ENCODE results near the gene MAN1C1.
"Not testable (repeated sequence)": the region's sequence is repeated elsewhere in the genome, so short reads cannot be mapped to it uniquely, and the experiment has no call there.

MAN1C1 gene

GRCh38 chr1:25583519-25584370 lies 32.8 kb upstream of the MAN1C1 start:
- Histone ChIP-seq H3K27ac (ENCODE audit: low read depth, low read length) (no peak overlapping the region), H3K4me1 (ENCODE audit: control insufficient read depth in 5 of 5, insufficient read depth in 5 of 5, low read length in 5 of 5) (no peaks in the 10 kb centered on the region), H3K9ac (ENCODE audit: low read length in 5 of 5) (no peak overlapping the region), H3K4me3 (ENCODE audit: low read depth in 1 of 5, low read length in 5 of 5) (no peak overlapping the region), H3K9me3 (ENCODE audit: control insufficient read depth in 5 of 5, low read length in 5 of 5) (peaks cover 0 to 4% (median 0%) of the 10 kb centered on the region in 5 donors), H3K36me3 (ENCODE audit: control insufficient read depth in 5 of 5, insufficient read depth in 5 of 5, low read length in 5 of 5) (no peaks in the 10 kb centered on the region), H3K27me3 (ENCODE audit: control insufficient read depth in 5 of 5, insufficient read depth in 4 of 5, low read length in 5 of 5) (peaks cover 0 to 2% (median 0%) of the 10 kb centered on the region in 5 donors)

- no peak overlapping the region for H3K4me3 ChIP-seq (ENCODE audit: low read depth in 1 of 5, low read length in 5 of 5)
- no peaks in the 10 kb centered on the region for H3K36me3 ChIP-seq (ENCODE audit: control insufficient read depth in 5 of 5, insufficient read depth in 5 of 5, low read length in 5 of 5)
- no peak overlapping the region for H3K27ac ChIP-seq (ENCODE audit: low read depth, low read length)
- peaks cover 5 to 11% (median 8%) of the 10 kb centered on the region in 5 donors for H3K4me1 ChIP-seq (ENCODE audit: control insufficient read depth in 5 of 5, insufficient read depth in 5 of 5, low read length in 5 of 5)
- no peak overlapping the region for H3K9ac ChIP-seq (ENCODE audit: low read length in 5 of 5)
- peaks cover 0 to 4% (median 0%) of the 10 kb centered on the region in 5 donors for H3K9me3 ChIP-seq (ENCODE audit: control insufficient read depth in 5 of 5, low read length in 5 of 5)
- H3K27me3 ChIP-seq (ENCODE audit: control insufficient read depth in 5 of 5, insufficient read depth in 4 of 5, low read length in 5 of 5): peaks cover 0 to 2% (median 0%) of the 10 kb centered on the region in 5 donors
These were observed 30.4 kb upstream of the MAN1C1 start for GRCh38 chr1:25586181-25586588.

- H3K36me3 ChIP-seq (ENCODE audit: control insufficient read depth in 5 of 5, insufficient read depth in 5 of 5, low read length in 5 of 5): no peaks in the 10 kb centered on the region
- H3K9me3 ChIP-seq (ENCODE audit: control insufficient read depth in 5 of 5, low read length in 5 of 5): peaks cover 0 to 4% (median 0%) of the 10 kb centered on the region in 5 donors
- no peak overlapping the region for H3K9ac ChIP-seq (ENCODE audit: low read length in 5 of 5)
- peaks cover 5 to 11% (median 8%) of the 10 kb centered on the region in 5 donors for H3K4me1 ChIP-seq (ENCODE audit: control insufficient read depth in 5 of 5, insufficient read depth in 5 of 5, low read length in 5 of 5)
- no peak overlapping the region for H3K4me3 ChIP-seq (ENCODE audit: low read depth in 1 of 5, low read length in 5 of 5)
- no peak overlapping the region for H3K27ac ChIP-seq (ENCODE audit: low read depth, low read length)
- no peaks in the 10 kb centered on the region for H3K27me3 ChIP-seq (ENCODE audit: control insufficient read depth in 5 of 5, insufficient read depth in 4 of 5, low read length in 5 of 5)
These were observed 29.3 kb upstream of the MAN1C1 start for GRCh38 chr1:25587290-25587689.

- not testable (repeated sequence) for H3K4me3 ChIP-seq (ENCODE audit: low read depth in 1 of 5, low read length in 5 of 5); H3K36me3 ChIP-seq (ENCODE audit: control insufficient read depth in 5 of 5, insufficient read depth in 5 of 5, low read length in 5 of 5); H3K27ac ChIP-seq (ENCODE audit: low read depth, low read length); H3K9ac ChIP-seq (ENCODE audit: low read length in 5 of 5); H3K27me3 ChIP-seq (ENCODE audit: control insufficient read depth in 5 of 5, insufficient read depth in 4 of 5, low read length in 5 of 5); H3K9me3 ChIP-seq (ENCODE audit: control insufficient read depth in 5 of 5, low read length in 5 of 5)
- H3K4me1 ChIP-seq (ENCODE audit: control insufficient read depth in 5 of 5, insufficient read depth in 5 of 5, low read length in 5 of 5): peaks cover 5 to 11% (median 8%) of the 10 kb centered on the region in 5 donors
These were observed 28.4 kb upstream of the MAN1C1 start for GRCh38 chr1:25588224-25588623.

- peaks cover 5 to 11% (median 8%) of the 10 kb centered on the region in 5 donors for H3K4me1 ChIP-seq (ENCODE audit: control insufficient read depth in 5 of 5, insufficient read depth in 5 of 5, low read length in 5 of 5)
- not testable (repeated sequence) for H3K4me3 ChIP-seq (ENCODE audit: low read depth in 1 of 5, low read length in 5 of 5); H3K27ac ChIP-seq (ENCODE audit: low read depth, low read length); H3K9ac ChIP-seq (ENCODE audit: low read length in 5 of 5); H3K27me3 ChIP-seq (ENCODE audit: control insufficient read depth in 5 of 5, insufficient read depth in 4 of 5, low read length in 5 of 5); H3K9me3 ChIP-seq (ENCODE audit: control insufficient read depth in 5 of 5, low read length in 5 of 5); H3K36me3 ChIP-seq (ENCODE audit: control insufficient read depth in 5 of 5, insufficient read depth in 5 of 5, low read length in 5 of 5)
These were observed 27.8 kb upstream of the MAN1C1 start for GRCh38 chr1:25588786-25589185.

- Histone ChIP-seq H3K4me3 (ENCODE audit: low read depth in 1 of 5, low read length in 5 of 5) (no peak overlapping the region), H3K27ac (ENCODE audit: low read depth, low read length) (no peak overlapping the region), H3K9ac (ENCODE audit: low read length in 5 of 5) (no peak overlapping the region), H3K9me3 (ENCODE audit: control insufficient read depth in 5 of 5, low read length in 5 of 5) (no peaks in the 10 kb centered on the region), H3K27me3 (ENCODE audit: control insufficient read depth in 5 of 5, insufficient read depth in 4 of 5, low read length in 5 of 5) (no peaks in the 10 kb centered on the region), H3K4me1 (ENCODE audit: control insufficient read depth in 5 of 5, insufficient read depth in 5 of 5, low read length in 5 of 5) (peaks cover 5 to 11% (median 8%) of the 10 kb centered on the region in 5 donors), H3K36me3 (ENCODE audit: control insufficient read depth in 5 of 5, insufficient read depth in 5 of 5, low read length in 5 of 5) (no peaks in the 10 kb centered on the region)
These were observed 26.3 kb upstream of the MAN1C1 start for GRCh38 chr1:25590096-25590824.

- Histone ChIP-seq H3K27ac (ENCODE audit: low read depth, low read length) (no peak overlapping the region), H3K4me1 (ENCODE audit: control insufficient read depth in 5 of 5, insufficient read depth in 5 of 5, low read length in 5 of 5) (peaks cover 5 to 11% (median 8%) of the 10 kb centered on the region in 5 donors), H3K9me3 (ENCODE audit: control insufficient read depth in 5 of 5, low read length in 5 of 5) (peaks cover 0 to 4% (median 2%) of the 10 kb centered on the region in 5 donors), H3K27me3 (ENCODE audit: control insufficient read depth in 5 of 5, insufficient read depth in 4 of 5, low read length in 5 of 5) (no peaks in the 10 kb centered on the region), H3K36me3 (ENCODE audit: control insufficient read depth in 5 of 5, insufficient read depth in 5 of 5, low read length in 5 of 5) (no peaks in the 10 kb centered on the region), H3K4me3 (ENCODE audit: low read depth in 1 of 5, low read length in 5 of 5) (no peak overlapping the region), H3K9ac (ENCODE audit: low read length in 5 of 5) (no peak overlapping the region)
These were observed 22.7 kb upstream of the MAN1C1 start for GRCh38 chr1:25593861-25594260.

- peaks cover 5 to 10% (median 7%) of the 10 kb centered on the region in 5 donors for H3K4me1 ChIP-seq (ENCODE audit: control insufficient read depth in 5 of 5, insufficient read depth in 5 of 5, low read length in 5 of 5)
- H3K27me3 ChIP-seq (ENCODE audit: control insufficient read depth in 5 of 5, insufficient read depth in 4 of 5, low read length in 5 of 5): no peaks in the 10 kb centered on the region
- H3K27ac ChIP-seq (ENCODE audit: low read depth, low read length): no peak overlapping the region
- H3K4me3 ChIP-seq (ENCODE audit: low read depth in 1 of 5, low read length in 5 of 5): no peak overlapping the region
- H3K36me3 ChIP-seq (ENCODE audit: control insufficient read depth in 5 of 5, insufficient read depth in 5 of 5, low read length in 5 of 5): no peaks in the 10 kb centered on the region
- H3K9me3 ChIP-seq (ENCODE audit: control insufficient read depth in 5 of 5, low read length in 5 of 5): peaks cover 0 to 6% (median 5%) of the 10 kb centered on the region in 5 donors
- no peak overlapping the region for H3K9ac ChIP-seq (ENCODE audit: low read length in 5 of 5)
These were observed 21.6 kb upstream of the MAN1C1 start for GRCh38 chr1:25594971-25595370.

- not testable (repeated sequence) for H3K27ac ChIP-seq (ENCODE audit: low read depth, low read length); H3K9ac ChIP-seq (ENCODE audit: low read length in 5 of 5); H3K4me1 ChIP-seq (ENCODE audit: control insufficient read depth in 5 of 5, insufficient read depth in 5 of 5, low read length in 5 of 5); H3K27me3 ChIP-seq (ENCODE audit: control insufficient read depth in 5 of 5, insufficient read depth in 4 of 5, low read length in 5 of 5); H3K9me3 ChIP-seq (ENCODE audit: control insufficient read depth in 5 of 5, low read length in 5 of 5); H3K36me3 ChIP-seq (ENCODE audit: control insufficient read depth in 5 of 5, insufficient read depth in 5 of 5, low read length in 5 of 5); H3K4me3 ChIP-seq (ENCODE audit: low read depth in 1 of 5, low read length in 5 of 5)
These were observed 19.9 kb upstream of the MAN1C1 start for GRCh38 chr1:25596641-25597040.

GRCh38 chr1:25598879-25599278 lies 17.7 kb upstream of the MAN1C1 start:
- peaks cover 0 to 6% (median 5%) of the 10 kb centered on the region in 5 donors for H3K9me3 ChIP-seq (ENCODE audit: control insufficient read depth in 5 of 5, low read length in 5 of 5)
- H3K27ac ChIP-seq (ENCODE audit: low read depth, low read length): no peak overlapping the region
- H3K4me3 ChIP-seq (ENCODE audit: low read depth in 1 of 5, low read length in 5 of 5): no peak overlapping the region
- no peak overlapping the region for H3K9ac ChIP-seq (ENCODE audit: low read length in 5 of 5)
- H3K4me1 ChIP-seq (ENCODE audit: control insufficient read depth in 5 of 5, insufficient read depth in 5 of 5, low read length in 5 of 5): no peaks in the 10 kb centered on the region
- H3K36me3 ChIP-seq (ENCODE audit: control insufficient read depth in 5 of 5, insufficient read depth in 5 of 5, low read length in 5 of 5): no peaks in the 10 kb centered on the region
- H3K27me3 ChIP-seq (ENCODE audit: control insufficient read depth in 5 of 5, insufficient read depth in 4 of 5, low read length in 5 of 5): no peaks in the 10 kb centered on the region

All from subcutaneous abdominal adipose tissue (tissue), 5 donors.